A673 (cell line): Measurements from ENCODE around the gene ADAMTS2.

ENCODE experiments used
- CTCF ChIP-seq: fragments of 300-800, 200-600 bp; sonication (generic); conservative IDR thresholded peaks from 2 replicates; pipeline ENCODE4 v1.5.1; 2017; ENCODE audit warnings: low read depth, mild to moderate bottlenecking, antibody characterized with exemption, low read length, moderate library complexity, mixed read lengths
- EZH2 ChIP-seq: fragments of 200-600 bp; sonication (generic); IDR thresholded peaks from 2 replicates; pipeline ENCODE4 v1.6.1; 2017; ENCODE audit warnings: borderline replicate concordance, low read depth, mild to moderate bottlenecking, mixed read lengths, antibody characterized with exemption, low read length; ENCODE audit not compliant: poor library complexity, severe bottlenecking

- no peak for TF ChIP-seq CTCF
- no peak for TF ChIP-seq EZH2
Measured at GRCh38 chr5:179128041-179128365, 217.3 kb downstream of the ADAMTS2 start.
